Fibroblast of pulmonary artery (primary cell): ENCODE measurements around the gene VPS13A.
"Not testable (repeated sequence)": the region's sequence is repeated elsewhere in the genome, so short reads cannot be mapped to it uniquely, and the experiment has no call there.

Experiments used
- DNase-seq: peaks from one replicate; pipeline ENCODE4 v3.0.0-alpha.2; 2010; ENCODE audit warnings: low read depth
- H3K4me3 ChIP-seq: replicated peaks from 2 replicates; pipeline ENCODE4 v1.5.1; 2011; ENCODE audit warnings: low read depth, mild to moderate bottlenecking, control low read depth, low read length, moderate library complexity
- TF ChIP-seq, protein P1 (sequence below): IDR thresholded peaks from 2 replicates; pipeline ENCODE4 v1.5.1; 2011; ENCODE audit warnings: mild to moderate bottlenecking, control low read depth, low read length, inconsistent platforms; ENCODE audit errors: missing control alignments

Gene VPS13A

DNA sequence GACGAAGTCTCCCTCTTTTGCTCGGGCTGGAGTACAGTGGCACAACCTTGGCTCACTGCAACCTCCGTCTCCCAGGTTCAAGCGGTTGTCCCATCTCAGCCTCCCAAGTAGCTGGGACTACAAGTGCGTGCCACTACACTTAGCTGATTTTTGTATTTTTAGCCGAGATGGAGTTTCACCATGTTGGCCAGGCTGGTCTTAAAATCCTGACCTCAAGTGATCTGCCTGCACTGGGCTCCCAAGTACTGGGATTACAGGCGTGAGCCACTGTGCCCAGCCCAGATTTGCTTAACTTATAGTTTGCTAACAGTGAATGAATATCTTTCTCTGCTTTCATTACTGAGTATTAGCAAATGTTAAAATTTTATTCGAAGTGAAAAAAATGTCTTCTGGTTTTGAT lies 84.3 kb downstream of the VPS13A start:
- H3K4me3 ChIP-seq, result no peak overlapping the region
- DNase-seq, result no peak
- TF ChIP-seq, protein P1, sequence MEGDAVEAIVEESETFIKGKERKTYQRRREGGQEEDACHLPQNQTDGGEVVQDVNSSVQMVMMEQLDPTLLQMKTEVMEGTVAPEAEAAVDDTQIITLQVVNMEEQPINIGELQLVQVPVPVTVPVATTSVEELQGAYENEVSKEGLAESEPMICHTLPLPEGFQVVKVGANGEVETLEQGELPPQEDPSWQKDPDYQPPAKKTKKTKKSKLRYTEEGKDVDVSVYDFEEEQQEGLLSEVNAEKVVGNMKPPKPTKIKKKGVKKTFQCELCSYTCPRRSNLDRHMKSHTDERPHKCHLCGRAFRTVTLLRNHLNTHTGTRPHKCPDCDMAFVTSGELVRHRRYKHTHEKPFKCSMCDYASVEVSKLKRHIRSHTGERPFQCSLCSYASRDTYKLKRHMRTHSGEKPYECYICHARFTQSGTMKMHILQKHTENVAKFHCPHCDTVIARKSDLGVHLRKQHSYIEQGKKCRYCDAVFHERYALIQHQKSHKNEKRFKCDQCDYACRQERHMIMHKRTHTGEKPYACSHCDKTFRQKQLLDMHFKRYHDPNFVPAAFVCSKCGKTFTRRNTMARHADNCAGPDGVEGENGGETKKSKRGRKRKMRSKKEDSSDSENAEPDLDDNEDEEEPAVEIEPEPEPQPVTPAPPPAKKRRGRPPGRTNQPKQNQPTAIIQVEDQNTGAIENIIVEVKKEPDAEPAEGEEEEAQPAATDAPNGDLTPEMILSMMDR, result no peak

DNA sequence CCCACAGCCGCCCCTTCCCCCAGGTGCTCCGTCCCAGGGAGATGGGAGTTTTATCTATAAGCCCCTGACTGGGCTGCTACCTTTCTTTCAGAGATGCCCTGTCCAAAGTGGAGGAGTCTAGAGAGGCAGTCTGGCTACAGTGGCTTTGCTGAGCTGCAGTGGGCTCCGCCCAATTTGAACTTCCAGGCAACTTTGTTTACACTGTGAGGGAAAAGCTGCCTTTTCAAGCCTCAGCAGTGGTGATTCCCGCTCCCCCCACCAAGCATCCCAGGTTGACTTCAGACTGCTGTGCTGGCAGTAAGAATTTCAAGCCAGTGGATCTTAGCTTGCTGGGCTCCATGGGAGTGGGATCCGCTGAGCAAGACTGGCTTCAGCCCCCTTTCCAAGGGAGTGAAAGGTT lies 90.4 kb downstream of the VPS13A start:
- not testable (repeated sequence) for H3K4me3 ChIP-seq, DNase-seq

DNA sequence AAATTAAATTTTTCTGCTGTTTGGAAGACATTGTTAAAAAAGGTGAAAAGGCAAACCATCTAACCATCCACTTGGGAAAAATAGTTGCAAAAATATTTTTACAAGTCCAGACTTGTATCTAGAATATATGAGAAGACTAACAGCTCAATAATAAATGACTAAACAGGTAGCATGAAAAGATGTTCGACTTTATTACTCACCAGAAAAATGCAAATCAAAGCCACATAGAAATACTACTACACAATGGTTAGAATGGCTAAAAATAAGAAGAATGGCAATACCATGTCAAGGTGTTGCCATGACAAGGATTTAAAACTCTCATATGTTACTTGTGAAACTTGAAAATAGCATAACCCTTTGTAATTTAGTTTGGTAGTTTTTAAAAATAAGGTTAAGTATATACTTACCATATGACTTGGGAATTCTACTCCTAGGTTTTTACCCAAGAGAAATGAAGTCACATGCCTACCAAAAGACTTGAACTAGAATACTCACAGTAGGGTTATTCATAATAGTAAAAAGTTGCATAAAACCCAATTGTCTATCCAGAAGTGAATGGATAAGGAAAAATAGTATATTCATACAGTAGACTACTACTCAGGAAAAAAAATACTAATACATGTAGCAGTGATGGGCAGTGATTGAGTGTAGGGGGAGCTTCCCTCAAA lies 93.8 kb downstream of the VPS13A start:
- no peak overlapping the region for H3K4me3 ChIP-seq
- TF ChIP-seq, protein P1, result no peak
- DNase-seq, result no peak

DNA sequence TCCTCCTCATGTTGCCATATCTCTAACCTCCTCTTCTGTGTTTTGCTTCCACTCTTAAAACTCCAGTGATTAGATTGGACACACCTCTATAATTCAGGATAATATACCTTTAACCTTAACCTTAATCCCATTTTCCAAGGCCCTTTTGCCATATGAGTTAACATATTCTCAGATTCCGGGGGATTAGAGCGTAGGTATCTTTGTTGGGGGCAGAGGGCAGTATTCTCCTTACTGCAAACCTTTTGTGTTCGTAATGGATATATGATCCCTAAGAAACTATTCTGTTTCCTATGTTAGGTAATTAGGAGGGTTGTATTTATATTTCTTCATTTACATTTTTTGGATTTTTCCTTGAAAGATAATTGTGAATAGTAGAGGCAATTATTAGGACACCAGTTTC lies 99.5 kb downstream of the VPS13A start:
- no peak for DNase-seq
- TF ChIP-seq, protein P1, result no peak
- H3K4me3 ChIP-seq, result no peak overlapping the region

DNA sequence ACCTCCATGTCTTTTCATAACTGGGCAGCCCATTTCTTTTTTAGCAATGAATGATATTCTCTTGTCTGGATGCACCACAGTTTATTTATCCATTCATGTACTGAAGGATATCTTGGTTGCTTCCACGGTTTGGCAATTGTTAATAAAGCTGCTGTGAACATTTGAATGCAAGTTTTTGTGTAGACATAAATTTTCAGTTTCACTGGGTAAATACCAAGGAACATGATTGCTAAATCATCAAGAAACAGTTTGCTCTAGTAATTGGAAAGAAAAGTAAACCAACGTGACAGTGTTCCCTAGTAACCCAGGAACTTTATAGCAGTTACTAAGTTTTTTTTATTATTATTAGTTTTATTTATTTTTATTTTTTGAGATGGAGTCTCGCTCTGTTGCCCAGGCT lies 100.4 kb downstream of the VPS13A start:
- no peak overlapping the region for H3K4me3 ChIP-seq
- TF ChIP-seq, protein P1, result no peak
- DNase-seq, result no peak

DNA sequence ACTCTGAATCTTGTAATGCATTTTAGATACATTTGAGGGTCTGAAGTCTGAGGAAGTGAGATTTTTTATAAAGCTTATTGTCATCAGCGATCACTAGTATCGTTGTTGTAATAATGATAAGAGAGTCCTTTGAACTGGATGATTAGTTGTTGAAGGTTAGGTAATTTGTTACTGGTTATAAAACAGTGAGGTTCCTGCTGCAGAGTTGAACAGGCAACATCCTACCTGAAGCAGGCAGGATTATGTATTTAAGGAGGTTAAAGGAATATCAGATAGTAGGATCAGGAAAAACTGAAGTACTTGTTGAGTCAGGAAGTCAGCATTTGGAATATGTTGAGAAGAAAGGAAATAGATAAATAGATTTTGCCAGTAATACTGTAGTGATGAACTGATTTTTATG lies 106.7 kb downstream of the VPS13A start:
- DNase-seq, result no peak
- TF ChIP-seq, protein P1, result no peak
- H3K4me3 ChIP-seq, result no peak overlapping the region

DNA sequence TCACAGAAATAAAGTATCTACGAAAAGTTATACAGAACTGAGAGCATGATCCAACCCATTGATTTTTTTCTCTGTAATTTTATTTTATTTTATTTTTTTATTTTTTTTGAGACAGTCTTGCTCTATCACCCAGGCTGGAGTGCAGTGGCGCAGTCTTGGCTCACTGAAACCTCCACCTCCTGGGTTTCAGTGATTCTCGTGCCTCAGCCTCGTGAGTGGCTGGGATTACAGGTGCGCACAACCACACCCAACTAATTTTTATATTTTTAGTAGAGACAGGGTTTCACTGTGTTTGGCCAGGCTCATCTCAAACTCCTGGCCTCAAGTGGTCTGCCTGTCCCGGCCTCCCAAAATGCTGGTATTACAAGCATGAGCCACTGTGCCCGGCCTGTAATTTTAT lies 107.3 kb downstream of the VPS13A start:
- TF ChIP-seq, protein P1, result no peak
- H3K4me3 ChIP-seq, result no peak overlapping the region
- no peak for DNase-seq

DNA sequence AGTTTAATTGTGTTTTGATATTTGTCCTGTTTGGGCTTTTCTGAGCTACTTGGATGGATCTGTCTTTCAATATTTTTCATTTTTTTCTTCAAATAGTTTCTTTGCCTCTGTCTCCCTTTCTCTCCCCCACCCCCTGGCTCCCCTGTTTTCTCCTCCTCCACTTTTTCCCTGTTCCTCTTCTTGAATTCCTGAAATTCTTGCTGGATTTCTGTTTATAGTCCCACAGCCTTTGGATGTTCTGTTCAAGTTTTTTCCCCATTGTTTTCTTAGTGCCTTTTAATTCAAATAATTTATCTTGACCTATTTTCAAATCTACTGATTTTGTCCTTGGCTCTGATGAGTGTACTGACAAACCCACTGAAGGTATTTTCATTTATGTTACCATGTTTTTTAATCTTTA lies 113.0 kb downstream of the VPS13A start:
- H3K4me3 ChIP-seq, result no peak overlapping the region
- TF ChIP-seq, protein P1, result no peak
- peak; percentile 20 for DNase-seq
